Measurements from ENCODE around the gene CACTIN.

CACTIN gene

DNA sequence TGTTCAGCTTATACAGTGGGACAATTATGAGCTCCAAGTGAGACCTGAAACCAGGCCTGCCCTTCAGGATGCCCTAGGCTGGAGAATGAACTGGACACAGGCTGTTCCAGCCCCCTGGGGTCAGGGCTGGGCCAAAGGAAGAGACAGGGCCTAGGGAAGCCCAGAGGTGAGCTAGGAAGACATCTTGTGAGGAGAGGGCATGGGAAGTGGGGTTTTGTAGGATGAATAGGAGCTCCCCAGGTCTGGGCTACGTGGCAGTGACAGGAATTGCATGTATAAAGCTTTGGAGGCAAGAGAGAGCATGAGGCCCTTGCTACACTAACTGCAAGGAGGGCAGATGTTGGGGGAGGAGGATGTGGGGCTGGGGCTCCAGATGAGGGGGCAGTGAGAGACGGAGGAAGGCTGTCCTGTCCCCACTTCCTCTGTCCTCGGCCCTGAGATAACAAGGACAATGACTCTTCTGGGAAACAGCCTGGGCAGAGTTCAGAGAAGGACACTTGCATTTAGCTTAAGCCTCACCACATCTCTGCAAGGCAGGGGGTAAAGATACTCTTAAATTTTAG is 18.4 kb downstream of the CACTIN start:
- DNase-seq = no peak

DNA sequence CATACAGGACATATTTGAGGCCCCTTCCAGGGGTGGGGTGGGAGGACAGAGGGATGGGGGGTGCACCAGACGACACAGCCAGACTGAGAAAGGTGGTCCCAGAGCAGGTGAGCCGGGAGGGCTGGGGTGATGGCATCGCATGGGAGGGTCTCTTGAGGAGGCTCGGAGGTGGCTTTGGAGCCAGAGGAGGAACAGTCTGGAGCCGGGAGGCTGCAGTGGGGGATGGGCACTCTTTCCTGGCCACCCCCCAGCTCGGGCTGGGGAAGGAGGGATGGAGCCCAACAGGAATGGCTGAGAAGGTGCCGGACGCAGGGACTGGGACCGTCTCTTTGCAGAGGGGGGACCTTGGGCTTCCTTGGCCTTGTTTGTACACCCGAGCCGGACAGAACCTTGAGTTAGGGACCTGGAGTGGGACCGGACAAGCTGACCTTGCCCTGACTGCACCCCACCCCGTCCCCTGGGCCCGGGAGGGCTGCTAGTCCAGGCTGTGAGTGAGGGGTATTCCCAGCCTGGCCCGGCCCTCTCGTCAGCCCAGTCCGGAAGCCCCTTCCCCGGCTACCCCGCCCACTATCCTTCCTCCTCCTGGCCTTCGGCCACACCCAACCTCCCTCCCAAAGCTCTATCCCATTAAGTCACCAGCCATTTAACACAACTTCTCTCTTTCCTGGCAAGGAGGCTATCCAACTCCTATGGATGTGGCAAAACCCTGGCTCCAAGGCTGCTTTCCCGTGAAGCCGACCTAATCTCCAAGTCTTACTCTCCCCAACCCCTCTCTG is 19.1 kb downstream of the CACTIN start:
- DNase-seq = peak; percentile 47 to 70 (median 65)

DNA sequence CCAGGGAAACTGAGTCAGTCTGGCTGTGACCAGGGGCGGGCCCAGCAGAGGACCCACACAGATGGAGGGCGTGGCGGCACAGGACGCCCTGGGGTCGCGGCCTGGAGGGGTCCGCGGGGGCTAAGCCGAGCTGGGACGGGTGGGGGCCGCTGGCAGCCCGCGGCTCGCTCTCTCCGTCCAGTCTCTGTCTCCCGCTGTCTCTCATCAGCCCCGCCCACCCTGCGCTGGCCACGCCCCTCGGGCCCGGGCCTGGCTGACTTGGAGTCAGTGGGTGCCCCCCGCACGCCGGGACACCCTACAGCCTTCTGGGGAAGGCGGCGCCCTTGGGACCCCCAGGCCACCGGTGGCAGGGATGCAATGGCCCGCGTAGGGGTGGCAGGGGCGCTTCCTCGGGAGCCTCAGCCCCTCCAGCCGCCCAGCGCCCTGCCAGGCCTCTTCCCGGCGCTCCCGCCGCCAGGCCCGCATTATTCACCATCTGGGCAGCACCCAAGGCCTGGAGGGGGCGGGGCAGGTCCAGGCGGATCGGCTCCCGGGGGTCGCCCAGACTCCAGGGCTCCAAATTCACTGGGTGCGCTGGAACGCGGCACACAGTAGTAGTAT is 19.8 kb downstream of the CACTIN start, which contains the start of gene TBXA2R:
TBXA2R (minus strand) TSS at position 186 of the 600 bp plus-strand sequence. CDS start 6,241 bp downstream, outside the sequence.
- DNase-seq = peak; percentile 50 to 77 (median 56)

- DNase-seq = no peak
Observed at GRCh38 chr19:3606174-3606689, 20.4 kb downstream of the CACTIN start.

DNA sequence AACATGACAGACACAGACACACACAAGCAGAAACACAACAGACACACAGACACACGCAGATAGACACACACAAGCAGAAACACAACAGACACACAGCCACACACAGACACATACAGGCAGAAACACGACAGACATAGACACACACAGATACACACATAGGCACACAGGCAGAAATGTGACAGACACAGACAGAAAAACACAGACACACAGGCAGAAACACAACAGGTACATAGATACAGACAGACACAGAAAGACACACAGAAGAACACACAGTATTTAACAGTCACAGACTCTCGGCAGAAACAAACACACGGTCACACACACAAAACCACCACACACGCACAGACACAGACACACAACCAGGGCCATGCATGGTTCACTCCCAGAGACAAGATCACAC is 20.8 kb downstream of the CACTIN start:
- no peak for DNase-seq

GRCh38 chr19:3605361-3605760 is 21.2 kb downstream of the CACTIN start:
- DNase-seq = no peak

DNA sequence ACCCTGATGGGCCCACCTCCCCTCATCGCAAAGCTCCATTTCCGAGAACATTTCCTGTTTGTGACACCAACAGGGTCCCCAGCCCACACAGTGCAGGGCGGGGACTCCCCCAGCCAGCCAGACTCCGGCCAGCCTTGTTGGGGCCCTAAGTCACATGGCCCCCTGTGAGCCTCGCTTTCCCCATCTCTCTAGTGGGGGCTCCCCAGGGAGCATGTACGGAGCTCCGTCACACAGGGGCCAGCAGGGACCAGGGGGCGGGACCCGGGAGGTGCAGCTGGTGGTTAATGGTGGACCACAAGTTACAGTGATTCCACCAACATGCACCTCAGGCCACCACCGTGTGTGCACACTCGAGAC is 21.6 kb downstream of the CACTIN start:
- peak; percentile 24 to 46 (median 32) for DNase-seq

DNA sequence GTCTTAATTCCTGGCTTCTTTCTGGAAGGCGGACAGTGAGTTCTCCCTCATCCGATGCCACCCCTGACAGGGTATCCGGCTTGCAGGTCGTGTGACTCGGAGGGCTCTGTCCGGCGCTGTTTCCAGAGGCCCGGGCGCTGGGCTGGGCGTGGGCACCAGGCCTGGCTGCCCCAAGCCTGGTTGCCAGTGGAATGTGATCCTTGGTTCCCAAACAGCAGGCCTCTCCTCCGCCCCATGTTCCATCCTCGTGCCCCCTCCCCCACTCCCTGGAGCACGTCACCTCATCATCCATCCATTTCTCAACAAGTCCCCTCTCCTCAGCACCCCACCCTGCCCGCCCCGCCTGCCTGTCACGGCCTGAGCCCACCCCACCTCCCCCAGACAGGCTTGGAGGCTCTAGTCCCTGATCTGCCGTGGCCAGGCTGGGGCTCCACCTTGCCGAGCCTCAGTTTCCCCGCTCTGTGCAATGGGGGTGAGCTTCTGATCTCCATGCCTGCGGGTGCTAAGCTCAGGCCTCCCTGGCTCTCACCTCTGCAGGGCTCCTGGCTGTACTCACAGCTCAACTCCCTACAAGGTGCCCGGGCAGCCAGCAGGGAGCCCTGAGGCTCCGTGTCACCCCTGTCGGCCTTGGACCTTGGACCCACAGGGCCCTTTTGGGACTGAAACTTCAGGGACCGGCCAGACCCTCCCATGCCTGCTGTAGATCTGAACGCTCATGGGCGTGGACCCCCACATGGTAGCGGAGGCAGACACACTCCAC is 22.2 kb downstream of the CACTIN start:
- DNase-seq = no peak

GRCh38 chr19:3603121-3603811 is 23.3 kb downstream of the CACTIN start:
- no peak for DNase-seq

GRCh38 chr19:3601021-3601420 is 25.6 kb downstream of the CACTIN start:
- DNase-seq = no peak

DNA sequence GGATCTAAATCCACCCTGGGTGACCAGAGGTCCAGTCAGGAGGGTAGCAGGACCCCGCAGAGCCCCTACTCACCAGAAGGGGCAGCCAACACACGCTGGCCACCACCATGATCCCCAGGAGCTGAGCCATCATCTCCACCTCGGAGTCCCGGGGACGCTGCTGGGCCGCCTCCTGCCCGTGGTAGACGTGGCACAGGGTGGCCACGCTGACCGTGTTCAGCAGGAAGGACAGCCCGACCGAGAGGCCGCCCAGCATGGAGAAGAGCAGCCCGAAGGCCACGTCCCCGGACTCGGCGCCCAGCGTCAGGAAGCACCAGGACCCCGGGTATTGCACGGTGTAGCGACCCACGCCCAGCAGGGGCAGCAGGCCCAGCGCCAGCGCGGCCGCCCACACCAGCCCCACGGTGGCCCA is 26.8 kb downstream of the CACTIN start:
- DNase-seq = no peak

- DNase-seq = no peak
Observed at GRCh38 chr19:3595521-3596061, 31.0 kb downstream of the CACTIN start.

GRCh38 chr19:3593156-3593555 is 33.4 kb downstream of the CACTIN start:
- DNase-seq = no peak

GRCh38 chr19:3591876-3592613 is 34.5 kb downstream of the CACTIN start:
- DNase-seq = no peak

- no peak for DNase-seq
Observed at GRCh38 chr19:3590991-3591659, 35.5 kb downstream of the CACTIN start.

DNA sequence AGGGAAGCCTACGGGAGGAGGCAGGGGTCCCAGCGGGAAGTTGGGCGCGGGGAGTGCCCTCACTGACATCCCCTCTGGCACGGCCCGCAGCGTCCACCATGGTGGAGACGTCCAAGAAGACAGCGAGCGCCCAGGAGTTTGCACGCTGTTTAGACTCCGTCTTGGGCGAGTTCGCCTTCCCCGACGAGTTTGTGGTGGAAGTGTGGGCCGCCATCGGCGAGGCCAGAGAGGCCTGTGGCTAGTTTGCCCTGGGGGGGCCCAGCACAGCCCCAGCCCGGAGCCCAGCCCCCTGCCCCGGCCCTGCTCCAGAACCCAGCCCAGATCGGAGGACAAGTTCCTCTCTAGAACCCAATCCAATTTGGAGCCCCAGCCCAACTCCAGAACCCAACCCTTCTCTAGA is 36.6 kb downstream of the CACTIN start:
- no peak for DNase-seq

GRCh38 chr19:3589439-3589838 is 37.2 kb downstream of the CACTIN start:
- DNase-seq = no peak

- DNase-seq = no peak
Observed at GRCh38 chr19:3586707-3587346, 39.8 kb downstream of the CACTIN start.

DNA sequence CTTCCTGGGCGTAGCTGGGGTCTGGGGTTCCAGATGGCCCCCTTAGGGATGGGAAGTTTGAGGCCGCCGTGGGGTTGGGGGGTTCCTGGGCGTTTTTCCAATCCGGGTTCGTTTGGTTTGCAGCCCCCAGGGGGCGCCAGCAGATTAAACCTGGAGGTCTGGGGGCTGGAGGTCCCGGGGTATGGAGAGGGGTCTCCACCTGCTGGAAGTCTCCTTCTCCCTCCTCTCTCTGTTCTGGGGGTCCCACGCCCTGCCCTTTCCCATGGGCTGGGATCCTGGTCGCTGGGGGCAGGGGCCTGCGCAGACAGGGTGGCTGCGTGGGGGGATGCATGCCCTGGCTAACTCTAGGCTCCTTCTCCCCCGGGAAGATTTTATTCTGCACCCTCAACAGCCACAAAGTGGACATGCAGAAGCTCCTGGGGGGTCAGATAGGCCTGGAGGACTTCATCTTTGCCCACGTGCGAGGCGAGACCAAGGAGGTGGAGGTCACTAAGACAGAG is 40.4 kb downstream of the CACTIN start:
- DNase-seq = peak; percentile 37 to 68 (median 46)
